Peyer's patch (tissue), 4 donors: ENCODE data around the gene PLK3. TPM values are rescaled to one million over a fixed set of nuclear protein-coding genes. Genes with fewer than 3 reads are reported as not detected.
A peak's percentile ranks its signal among the peaks of the same experiment; 100 is the strongest.

Source experiments
- DNase-seq, 3 donors: peaks; one replicate each; pipeline ENCODE4 v3.0.0-alpha.2; 2017 to 2019
- H3K27ac ChIP-seq, 4 donors: fragments of 200-600 bp; sonication (generic); one replicate each; pipeline ENCODE4 v1.5.1; 2016 to 2019
- H3K27me3 ChIP-seq, 2 donors: fragments of 200-600 bp; sonication (generic); one replicate each; pipeline ENCODE4 v1.5.1; 2019
- H3K36me3 ChIP-seq, 3 donors: fragments of 200-600 bp; sonication (generic); one replicate each; pipeline ENCODE4 v1.5.1; 2016 to 2019
- H3K4me1 ChIP-seq, 4 donors: fragments of 200-600 bp; sonication (generic); one replicate each; pipeline ENCODE4 v1.5.1; 2016 to 2019
- H3K4me3 ChIP-seq, 4 donors: fragments of 200-600 bp; sonication (generic); 1 replicate in 3 of 4; 2 replicates in 1 of 4; pipeline ENCODE4 v1.5.1; 2016 to 2019; ENCODE audit warnings: mild to moderate bottlenecking in 1 of 4
- H3K9me3 ChIP-seq, 4 donors: fragments of 200-600 bp; sonication (generic); one replicate each; pipeline ENCODE4 v1.5.1; 2016 to 2019; ENCODE audit warnings: mild to moderate bottlenecking in 1 of 4
- POLR2A ChIP-seq, 2 donors: fragments of 450-650 bp; IDR thresholded peaks; one replicate each; pipeline ENCODE4 v1.5.1; 2017; ENCODE audit warnings: antibody characterized with exemption in 2 of 2, mild to moderate bottlenecking in 2 of 2, moderate library complexity in 2 of 2
- total RNA-seq, 4 donors: library from RNA; depleted of rRNA; stranded (reverse); fragments of >200 nt; gene quantifications; one replicate each; pipeline ENCODE4 v1.1.0, GENCODE V29; 2016
- TF ChIP-seq, protein P1 (sequence below), 6 experiments: fragments of 450-650 bp in 4 of 6; fragments of 200-600 bp in 2 of 6; sonication (generic) in 1 of 6; IDR thresholded peaks; one replicate each; pipeline ENCODE4 v1.5.1; 2017 to 2019; ENCODE audit warnings: antibody characterized with exemption in 6 of 6, mild to moderate bottlenecking in 3 of 6, moderate library complexity in 1 of 6

PLK3 gene
- total RNA-seq, 4 donors from 2014 or later = 7.7 to 28.1 (median 23.5) TPM

- Histone ChIP-seq H3K27me3 (no peaks in the 10 kb centered on the region), H3K9me3 (no peaks in the 10 kb centered on the region), H3K27ac (no peak overlapping the region), H3K36me3 (peaks cover 0 to 42% (median 0%) of the 10 kb centered on the region in 3 donors), H3K4me1 (peaks cover 0 to 34% (median 6%) of the 10 kb centered on the region in 4 donors), H3K4me3 (no peak overlapping the region)
- TF ChIP-seq POLR2A (IDR thresholded peaks at IDR 0.05) = no peak
- TF ChIP-seq, protein P1, sequence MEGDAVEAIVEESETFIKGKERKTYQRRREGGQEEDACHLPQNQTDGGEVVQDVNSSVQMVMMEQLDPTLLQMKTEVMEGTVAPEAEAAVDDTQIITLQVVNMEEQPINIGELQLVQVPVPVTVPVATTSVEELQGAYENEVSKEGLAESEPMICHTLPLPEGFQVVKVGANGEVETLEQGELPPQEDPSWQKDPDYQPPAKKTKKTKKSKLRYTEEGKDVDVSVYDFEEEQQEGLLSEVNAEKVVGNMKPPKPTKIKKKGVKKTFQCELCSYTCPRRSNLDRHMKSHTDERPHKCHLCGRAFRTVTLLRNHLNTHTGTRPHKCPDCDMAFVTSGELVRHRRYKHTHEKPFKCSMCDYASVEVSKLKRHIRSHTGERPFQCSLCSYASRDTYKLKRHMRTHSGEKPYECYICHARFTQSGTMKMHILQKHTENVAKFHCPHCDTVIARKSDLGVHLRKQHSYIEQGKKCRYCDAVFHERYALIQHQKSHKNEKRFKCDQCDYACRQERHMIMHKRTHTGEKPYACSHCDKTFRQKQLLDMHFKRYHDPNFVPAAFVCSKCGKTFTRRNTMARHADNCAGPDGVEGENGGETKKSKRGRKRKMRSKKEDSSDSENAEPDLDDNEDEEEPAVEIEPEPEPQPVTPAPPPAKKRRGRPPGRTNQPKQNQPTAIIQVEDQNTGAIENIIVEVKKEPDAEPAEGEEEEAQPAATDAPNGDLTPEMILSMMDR (IDR thresholded peaks at IDR 0.05) = no peak
- no peak for DNase-seq
Observed at GRCh38 chr1:44778705-44779576, 21.2 kb upstream of the PLK3 start.

GRCh38 chr1:44780583-44781121, 19.5 kb upstream of the PLK3 start:
- peaks cover 0 to 42% (median 19%) of the 10 kb centered on the region in 4 donors for H3K4me1 ChIP-seq
- DNase-seq = no peak
- H3K27me3 ChIP-seq = no peaks in the 10 kb centered on the region
- H3K27ac ChIP-seq = no peak overlapping the region
- peaks cover 0 to 42% (median 0%) of the 10 kb centered on the region in 3 donors for H3K36me3 ChIP-seq
- no peaks in the 10 kb centered on the region for H3K9me3 ChIP-seq
- no peak overlapping the region for H3K4me3 ChIP-seq
- TF ChIP-seq, protein P1 (IDR thresholded peaks at IDR 0.05) = no peak
- no peak for TF ChIP-seq POLR2A (IDR thresholded peaks at IDR 0.05)

DNA sequence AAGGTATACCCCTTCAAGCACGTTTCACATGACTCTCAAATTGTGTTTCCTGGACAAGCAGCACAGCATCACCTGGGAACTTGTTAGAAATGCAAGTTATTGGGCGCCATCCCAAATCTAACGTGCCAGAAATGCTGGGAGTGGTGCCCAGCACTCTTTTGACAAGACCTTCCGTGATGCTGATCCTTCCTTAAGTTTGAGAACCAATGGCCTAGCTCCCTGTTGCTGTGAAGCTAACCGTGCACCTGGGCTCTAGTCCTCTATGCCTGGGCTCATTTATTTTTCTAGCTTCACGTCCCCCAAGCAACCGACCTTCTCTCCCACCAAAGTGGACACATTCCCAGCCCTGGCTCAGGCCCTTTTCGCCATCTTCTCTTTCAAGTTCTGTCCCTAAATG, 16.5 kb upstream of the PLK3 start:
- Histone ChIP-seq H3K27me3 (no peaks in the 10 kb centered on the region), H3K4me3 (peak overlapping the region; percentile 50 to 64 (median 58)), H3K9me3 (no peaks in the 10 kb centered on the region), H3K36me3 (peaks cover 0 to 25% (median 0%) of the 10 kb centered on the region in 3 donors), H3K27ac (peak overlapping the region in 3 of 4 donors; percentile 46 to 89 (median 56)), H3K4me1 (peaks cover 0 to 31% (median 25%) of the 10 kb centered on the region in 4 donors)
- no peak for DNase-seq
- TF ChIP-seq, protein P1 (IDR thresholded peaks at IDR 0.05) = no peak
- TF ChIP-seq POLR2A (IDR thresholded peaks at IDR 0.05) = no peak

- Histone ChIP-seq H3K27ac (peak overlapping the region in 3 of 4 donors; percentile 46 to 89 (median 56)), H3K4me1 (peaks cover 0 to 31% (median 25%) of the 10 kb centered on the region in 4 donors), H3K9me3 (no peaks in the 10 kb centered on the region), H3K4me3 (peak overlapping the region; percentile 50 to 64 (median 58)), H3K36me3 (peaks cover 0 to 18% (median 0%) of the 10 kb centered on the region in 3 donors), H3K27me3 (no peaks in the 10 kb centered on the region)
- DNase-seq = peak in 2 of 3 donors; percentile 45 to 62
- TF ChIP-seq, protein P1 (IDR thresholded peaks at IDR 0.05) = peak in 3 of 6 experiments; percentile 12 to 19 (median 18)
- no peak for TF ChIP-seq POLR2A (IDR thresholded peaks at IDR 0.05)
Observed at GRCh38 chr1:44784094-44785028, 15.8 kb upstream of the PLK3 start.

DNA sequence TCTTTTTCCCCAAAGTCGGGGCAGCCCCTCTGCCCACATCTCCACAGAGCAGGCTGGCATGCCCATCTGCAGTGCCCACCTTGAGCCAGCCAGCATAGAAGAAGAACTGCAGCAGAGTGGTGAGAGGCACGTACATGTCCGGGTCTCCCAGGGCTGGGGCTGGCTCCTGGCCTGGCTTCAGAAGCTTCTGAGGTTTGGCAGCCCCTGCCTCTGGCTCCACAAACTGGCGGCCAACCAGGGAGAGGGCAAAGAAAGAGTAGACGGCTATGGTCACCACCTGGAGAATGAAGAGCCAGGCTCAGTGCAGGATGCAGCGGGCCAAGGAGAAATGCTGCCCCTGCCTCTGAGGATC, 15.2 kb upstream of the PLK3 start:
- Histone ChIP-seq H3K4me1 (peaks cover 0 to 31% (median 25%) of the 10 kb centered on the region in 4 donors), H3K4me3 (peak overlapping the region in 1 of 4 donors; percentile 64), H3K9me3 (no peaks in the 10 kb centered on the region), H3K27me3 (no peaks in the 10 kb centered on the region), H3K27ac (peak overlapping the region in 2 of 4 donors; percentile 56 to 89), H3K36me3 (peaks cover 0 to 12% (median 0%) of the 10 kb centered on the region in 3 donors)
- TF ChIP-seq, protein P1 (IDR thresholded peaks at IDR 0.05) = no peak
- no peak for TF ChIP-seq POLR2A (IDR thresholded peaks at IDR 0.05)
- DNase-seq = no peak
